GM19395 (cell line): ENCODE measurements around the gene PLPP3.

Source experiments
- ATAC-seq: cut with Tn5 transposase; IDR thresholded peaks from one replicate; pipeline ENCODE4 v1.9.1; 2021; ENCODE audit warnings: mild to moderate bottlenecking, moderate library complexity; ENCODE audit not compliant: unreplicated experiment

The PLPP3 gene

DNA sequence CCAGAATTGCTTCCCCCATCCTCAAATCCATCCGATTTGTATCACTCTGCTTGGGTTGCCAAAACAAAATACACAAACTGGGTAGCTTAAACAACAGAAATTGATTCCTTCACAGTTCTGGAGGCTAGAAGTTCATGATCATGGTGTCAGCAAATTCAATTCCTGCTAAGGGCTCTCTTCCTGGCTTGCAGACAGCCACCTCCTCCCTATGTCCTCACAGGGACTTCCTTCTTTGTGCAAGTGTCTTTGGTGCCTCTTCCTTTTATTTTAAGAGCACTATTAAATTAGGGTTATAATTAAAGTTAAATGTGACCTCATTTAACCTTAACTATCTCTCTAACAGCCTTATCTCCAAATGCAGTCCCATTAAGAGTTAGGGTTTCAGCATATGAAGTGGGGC, 112.8 kb downstream of the PLPP3 start:
- no peak for ATAC-seq

DNA sequence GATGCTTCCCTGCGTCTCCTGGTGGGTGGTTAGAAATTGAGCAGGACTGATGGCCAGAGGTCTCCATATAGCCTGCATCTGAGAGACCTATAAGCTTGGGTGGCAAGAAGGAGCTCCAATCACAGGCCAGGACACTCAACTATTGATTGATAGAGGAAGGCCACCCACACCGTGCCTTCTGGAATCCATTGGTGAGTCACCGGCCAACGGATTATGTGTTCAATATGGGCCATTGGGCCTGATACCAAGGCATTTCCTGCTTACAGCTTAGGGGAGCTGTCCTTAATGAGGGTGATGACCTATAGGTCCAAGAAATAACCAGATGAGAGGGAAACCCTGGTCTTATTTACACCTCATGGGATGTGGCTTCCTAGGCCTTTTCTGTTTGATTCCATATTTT, 115.1 kb downstream of the PLPP3 start:
- no peak for ATAC-seq

DNA sequence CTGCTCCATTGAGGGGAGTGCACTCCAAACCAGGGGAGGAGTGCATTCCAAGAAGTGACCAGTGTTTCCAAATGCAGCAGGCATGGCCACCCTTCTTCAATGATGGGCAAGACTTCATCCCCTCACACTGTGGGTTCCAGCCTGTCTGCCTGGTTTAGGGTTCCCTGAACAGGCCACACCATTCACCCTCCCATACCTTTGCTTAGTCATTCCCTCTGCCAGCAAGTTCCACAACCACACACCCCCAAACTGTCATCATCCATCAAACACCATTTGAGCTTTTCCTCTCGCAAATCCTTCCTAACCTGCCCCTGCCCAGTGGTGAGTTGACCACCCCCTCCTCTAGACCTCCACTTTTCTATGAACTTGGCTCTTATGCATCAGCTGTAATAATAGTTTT, 116.0 kb downstream of the PLPP3 start:
- no peak for ATAC-seq

DNA sequence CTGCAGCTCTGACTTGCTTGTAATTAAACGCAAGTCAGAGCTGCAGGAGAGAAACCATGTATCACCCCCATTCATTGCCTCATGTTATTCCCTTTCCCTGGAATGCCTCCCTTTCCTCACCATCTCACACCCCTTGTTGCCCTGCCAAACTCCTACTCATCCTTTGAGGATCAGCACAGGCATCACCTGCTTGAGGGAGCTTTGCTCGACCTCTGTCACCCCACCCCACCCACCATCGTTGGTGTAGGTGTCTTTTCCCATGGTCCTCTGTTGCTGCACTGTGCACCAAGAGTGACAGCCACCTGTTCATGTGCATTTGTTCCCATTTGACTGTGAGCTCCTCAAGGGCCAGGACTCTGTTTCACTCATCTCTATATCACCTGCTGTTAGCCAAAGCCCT, 117.2 kb downstream of the PLPP3 start:
- ATAC-seq = no peak

DNA sequence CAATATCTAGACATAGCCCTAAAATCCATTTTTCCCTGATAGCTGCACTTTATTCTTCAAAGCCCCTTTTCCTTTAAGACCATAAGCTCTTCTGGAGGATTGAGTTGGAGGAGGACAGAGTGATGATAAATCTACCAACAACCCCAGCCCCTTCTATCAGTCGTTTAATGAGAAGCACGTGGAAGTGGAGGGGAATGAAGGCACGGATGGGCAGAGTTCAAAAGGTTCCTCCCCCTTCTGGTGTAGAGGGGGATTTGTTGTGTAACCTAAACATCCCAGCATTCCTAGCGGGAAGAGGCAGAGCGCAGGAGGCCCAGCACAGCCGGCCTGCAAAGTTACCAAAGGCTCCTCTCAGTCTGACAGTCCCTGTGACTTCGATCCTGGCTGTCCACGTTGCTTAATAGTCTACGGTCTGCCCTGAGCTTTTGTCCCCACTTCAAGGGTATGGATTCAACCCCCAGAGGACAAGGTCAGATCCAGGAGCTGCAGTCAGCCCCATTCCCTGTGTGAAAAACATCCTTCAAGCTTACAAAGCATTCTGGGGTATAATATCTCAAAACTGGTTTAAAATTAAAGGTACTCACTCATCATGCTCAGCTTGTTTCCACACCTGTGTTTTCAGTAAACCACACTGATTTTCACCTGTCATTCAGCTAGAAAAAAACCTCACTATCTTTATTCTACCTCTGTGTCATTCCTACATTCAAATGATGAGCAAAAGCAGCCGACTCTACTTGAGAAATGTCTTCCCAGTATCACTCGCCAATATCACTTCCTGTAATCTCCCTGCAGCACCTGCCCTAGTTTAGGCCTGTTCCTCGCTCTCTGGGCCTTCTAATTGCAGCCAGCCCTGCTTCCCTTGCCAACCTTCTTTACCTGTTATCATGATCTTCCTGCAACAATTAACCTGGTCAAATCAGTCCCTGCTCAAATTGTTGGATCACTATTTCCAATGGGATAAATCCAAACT, 117.9 kb downstream of the PLPP3 start:
- no peak for ATAC-seq

DNA sequence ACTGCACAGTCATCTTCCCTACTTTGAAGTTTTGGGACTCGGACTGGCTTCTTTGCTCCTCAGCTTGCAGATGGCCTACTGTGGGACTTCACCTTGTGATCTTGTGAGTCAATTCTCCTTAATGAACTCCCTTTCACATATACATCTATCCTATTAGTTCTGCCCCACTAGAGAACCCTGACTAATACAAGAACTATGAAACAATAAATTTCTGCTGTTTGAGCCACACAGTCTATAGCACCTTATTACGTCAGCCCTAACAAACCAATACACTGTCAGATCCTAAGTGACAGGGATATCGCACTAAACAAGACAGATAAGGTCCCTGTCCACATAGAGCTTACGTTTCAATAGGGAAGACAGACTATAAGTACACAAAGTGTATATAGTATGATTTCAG, 120.1 kb downstream of the PLPP3 start:
- ATAC-seq = no peak

DNA sequence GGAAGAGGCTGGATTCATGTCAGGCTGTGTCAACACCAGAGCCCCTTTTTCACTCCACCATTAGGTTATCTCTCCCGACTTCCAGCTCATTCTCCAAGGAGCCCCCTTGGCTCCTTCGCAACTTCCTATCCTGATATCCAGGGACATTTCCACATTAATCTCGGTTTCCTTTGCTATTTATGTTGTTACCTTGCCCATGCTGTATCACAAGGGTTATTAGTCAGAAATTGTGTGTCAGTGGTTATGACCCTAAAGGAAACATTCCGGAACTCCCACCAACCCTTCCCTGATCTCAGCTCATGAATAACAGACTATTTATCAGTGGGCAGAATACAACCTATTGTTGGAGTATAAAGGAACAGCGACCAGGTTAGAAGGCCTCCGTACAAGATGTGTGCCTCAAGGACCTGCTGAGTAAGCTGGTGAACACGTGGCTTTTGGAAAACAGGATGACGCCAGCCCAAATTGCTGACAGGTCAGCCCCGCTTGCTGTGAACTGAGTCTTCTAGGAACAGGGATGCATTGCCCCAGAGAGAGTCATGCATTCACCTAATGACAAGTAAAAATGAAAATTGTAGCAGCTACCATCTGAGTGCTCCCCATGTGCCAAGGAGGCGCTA, 121.5 kb downstream of the PLPP3 start:
- no peak for ATAC-seq

DNA sequence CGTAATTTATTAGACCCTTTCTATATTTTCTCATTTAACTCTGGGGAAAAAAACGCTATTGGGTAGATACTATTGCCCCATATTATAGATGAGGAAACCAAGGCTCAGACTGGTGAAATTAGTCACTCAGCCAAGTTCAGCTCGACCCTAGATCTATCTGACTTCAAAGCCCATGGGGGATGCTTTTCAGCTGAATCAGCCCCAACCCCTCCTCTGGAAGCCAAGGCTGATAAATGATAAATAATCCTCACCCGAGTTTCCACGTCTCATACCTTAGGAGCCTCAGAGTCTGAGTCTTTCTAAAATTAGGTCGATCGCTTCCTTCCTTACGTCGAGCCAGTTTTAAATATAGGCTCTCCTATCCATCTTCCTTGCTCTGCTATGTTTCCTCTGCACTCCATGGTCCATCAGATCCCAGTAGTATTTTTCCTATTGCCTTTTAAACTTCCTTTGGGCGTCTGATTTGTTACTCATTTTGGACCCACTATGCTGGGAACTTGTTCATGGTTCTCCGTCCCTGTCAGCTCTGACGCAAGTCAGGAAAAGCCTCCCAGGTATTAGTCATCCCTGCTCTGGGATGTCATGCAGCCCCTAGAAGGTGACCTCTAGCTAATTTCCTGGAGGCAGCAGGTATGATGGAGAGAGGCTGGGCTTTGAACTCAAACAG, 122.8 kb downstream of the PLPP3 start:
- no peak for ATAC-seq

DNA sequence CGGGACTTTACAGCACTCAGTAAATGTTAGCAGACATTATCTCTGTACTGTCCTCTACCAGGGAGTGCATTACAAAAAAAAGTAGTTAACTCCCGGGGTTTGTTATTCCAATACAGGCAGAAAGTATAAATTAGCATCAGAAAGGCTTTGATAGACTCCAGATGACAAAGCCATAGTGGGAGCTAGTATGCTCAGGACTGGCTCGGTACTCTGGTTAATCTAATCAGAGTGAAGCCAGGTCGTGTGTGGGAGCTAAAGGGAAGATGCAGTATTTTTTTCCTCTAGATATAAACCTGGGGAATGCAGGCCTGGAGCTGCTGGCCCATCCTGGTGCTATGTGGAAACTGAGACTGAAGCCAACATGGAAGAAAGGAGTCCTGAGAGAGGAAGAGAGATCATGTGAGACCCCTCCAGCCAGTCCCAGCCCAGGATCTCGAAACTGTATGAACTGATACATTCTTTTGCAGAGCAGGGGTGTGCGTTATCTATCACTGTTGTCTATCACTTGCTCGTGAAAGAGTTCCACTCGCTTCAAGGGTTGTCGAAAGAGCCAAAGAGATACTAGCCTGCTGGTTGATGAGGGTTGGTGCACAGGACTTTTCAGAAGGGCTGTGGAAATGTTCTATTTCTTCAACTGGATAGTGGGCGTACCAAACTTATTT, 125.8 kb downstream of the PLPP3 start:
- ATAC-seq = no peak

DNA sequence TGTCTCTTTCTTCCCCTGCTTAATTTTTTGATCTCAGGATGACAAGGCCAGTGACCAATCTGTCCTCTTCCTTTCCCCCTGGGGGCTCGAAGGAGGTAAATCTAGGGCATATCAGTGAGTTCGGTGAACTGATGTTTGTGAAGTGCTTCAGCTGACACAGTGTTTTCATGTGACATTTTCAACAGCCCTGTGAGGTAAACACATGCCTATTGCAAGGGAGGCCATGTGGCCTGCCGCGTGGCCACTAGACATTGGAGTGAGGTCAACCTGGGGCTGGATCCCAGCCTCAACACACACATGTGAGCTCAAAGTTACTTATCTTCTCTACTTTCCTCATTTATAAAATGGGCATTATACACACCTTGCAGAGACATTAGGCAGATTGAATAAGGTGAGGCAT, 126.3 kb downstream of the PLPP3 start:
- no peak for ATAC-seq

DNA sequence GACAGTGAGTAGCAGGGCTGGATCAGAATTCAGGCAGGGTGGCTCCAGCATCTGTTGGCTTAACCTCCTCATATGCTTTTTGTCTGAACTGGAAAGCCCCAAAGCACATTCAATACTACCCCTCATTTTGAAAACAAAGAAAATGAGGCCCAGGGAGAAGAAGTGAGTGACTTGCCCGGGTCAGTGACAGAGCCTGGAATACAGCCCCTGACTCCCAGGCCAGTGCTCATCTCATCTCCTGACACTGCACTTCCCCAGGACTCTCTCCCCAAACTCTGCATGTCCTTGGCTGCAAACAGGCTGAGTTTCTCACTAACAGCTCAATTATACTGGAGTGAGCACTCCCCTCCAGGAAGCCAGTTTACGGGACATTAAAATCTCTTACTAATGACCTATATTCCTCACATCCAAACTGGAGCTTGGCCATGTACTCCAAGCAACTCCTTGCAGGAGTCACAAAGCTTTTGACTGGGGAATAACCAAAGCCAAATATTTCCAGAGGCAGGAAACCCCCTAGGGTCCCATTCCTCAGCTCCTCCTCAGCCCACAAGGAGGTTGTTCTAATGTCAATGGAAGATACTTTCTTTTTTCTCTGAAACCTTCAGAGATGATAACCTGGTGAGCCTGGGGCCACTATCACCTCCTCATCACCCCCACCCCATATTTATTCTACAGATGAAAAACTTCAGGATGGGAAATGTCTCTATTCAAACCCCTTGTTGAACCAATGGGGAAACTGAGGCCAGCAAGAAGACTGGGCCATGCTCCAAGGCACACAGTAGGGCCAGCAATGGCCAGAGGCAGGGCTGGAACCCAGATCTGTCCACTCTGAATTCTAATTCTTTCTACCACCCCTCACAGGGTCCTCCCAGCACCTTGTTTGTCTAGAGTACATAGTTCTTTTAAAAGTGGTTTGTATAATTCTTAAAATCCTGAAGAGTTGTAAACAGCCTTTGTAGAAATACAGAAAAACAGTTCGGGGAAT, 127.0 kb downstream of the PLPP3 start:
- no peak for ATAC-seq

DNA sequence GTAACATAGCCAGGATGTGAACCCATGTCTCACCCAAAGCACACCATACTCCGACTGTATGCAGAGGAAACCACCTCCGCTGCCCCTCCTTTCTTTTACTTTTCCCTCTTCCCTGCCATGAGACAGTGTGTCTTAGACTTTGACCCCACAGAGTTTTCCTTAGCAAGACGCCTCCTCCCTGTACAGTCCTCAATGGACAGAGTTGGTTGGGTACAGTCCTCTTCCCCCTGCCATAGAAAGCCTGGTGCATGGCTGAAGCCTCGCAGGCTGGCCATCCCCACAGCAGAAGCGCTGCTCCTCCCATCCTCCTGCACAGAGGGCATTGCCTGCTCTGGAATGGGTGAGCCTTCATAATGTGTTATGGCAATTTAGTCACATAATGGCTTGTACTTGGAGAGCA, 127.9 kb downstream of the PLPP3 start:
- no peak for ATAC-seq

DNA sequence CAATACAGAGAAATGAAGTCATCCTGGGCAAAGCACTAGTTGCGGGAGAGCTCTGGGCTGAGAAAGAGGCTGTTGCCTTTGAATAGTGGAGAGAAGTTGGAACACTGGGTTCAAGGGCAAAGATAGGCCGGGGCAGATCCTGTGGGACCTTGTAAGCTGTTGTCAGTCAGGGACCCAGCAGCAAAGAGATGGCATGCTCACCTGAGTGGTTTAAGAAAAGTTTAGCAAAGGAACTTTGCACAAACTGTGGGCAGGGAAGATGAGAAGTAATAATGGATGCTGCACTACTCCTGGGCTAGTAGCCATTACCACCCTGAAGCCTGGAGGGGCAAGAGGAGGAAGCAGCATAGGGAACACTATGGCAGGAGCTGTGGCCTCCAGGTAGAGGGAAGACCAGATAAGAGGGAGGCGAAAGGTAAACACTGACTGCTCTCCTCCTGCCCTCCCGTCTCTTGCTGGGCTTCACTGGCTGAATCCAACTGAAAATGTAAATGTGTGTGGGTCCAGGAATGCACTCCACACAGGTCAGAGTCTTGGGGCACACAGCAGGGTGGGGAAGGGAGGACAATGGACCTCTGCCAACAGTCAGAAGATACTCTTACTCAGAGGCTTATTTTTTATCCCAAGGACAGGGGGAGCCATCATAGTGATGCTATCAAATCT, 129.2 kb downstream of the PLPP3 start:
- ATAC-seq = no peak

DNA sequence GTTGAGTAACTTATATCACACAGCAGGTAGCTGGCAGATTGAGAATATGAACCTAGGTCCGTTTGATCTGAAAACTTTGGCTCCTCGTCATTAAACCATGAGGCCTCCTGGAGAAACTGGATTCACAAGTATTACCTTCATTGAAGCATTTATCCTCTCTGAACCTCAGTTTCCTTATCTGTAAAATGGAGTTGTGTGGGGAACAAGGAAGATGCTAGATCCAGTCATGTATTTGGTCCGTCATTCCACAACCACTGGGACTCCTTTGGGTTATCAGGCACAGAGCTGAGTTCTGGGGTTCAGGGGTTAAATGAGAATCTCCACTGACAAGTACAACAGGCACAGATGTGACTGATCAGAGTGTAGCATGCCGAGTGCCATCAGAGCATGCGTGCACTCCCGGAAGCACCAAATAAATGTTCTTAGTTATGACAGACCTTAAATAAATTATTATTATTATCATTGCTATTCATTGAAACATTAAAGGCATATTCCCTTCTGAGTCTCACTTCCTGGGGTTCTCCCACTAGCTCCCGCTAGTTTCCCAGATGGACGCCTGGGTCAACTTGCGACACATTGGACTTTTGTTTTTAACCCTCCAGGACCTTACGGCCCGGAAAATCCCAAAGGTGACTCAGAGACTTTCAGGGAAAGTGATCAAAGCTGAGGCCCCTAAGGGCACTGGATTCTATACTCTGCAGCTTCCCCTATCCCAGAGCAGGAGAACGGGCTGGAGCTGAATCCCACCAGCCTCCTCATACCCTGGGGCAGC, 130.6 kb downstream of the PLPP3 start:
- ATAC-seq = no peak

DNA sequence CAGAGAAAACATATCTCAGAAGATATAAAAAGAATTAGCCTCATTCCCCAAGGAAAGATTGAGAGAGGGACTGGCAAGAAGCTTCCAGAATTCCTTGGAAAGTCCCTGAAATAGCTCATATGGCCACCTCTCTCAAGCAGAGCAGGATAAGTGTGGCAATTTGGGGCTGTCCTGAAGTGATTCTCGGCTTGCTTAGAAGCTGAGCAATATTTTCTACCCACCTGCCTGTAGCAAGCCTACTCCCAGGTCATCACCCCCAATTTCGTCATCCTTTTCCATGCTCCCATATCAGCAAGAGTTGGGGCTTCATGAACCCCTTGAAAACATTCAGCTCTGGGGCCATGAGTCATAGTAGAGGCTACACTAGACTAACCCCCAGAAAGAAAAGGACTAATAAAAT, 131.5 kb downstream of the PLPP3 start:
- no peak for ATAC-seq

DNA sequence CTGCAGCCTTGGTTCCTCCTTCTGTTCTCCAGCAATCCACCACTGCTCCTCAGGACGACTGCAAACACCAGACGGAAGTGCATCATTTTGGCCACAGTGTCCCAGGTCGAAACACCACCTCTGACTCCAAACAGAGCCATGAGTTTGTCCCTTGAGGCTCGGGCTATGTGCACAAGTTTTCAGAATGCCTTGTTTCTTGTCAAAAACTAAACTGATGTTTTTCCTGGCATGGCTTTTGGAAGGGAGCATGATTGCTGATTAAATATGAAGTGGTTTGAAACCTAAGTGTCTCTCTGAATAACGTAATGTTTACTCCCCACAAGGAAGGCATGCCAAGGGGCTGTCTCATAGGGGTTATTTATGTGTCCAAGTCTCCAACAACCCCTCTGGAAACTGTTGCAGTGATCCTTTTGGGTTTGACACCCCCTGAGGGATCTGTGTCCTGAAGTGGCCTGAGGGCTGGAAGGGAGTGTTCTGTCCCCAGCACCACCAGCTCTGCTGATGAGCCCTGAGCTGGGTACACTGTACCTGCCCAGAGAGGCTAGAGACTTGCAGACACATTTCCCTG, 132.7 kb downstream of the PLPP3 start:
- no peak for ATAC-seq

DNA sequence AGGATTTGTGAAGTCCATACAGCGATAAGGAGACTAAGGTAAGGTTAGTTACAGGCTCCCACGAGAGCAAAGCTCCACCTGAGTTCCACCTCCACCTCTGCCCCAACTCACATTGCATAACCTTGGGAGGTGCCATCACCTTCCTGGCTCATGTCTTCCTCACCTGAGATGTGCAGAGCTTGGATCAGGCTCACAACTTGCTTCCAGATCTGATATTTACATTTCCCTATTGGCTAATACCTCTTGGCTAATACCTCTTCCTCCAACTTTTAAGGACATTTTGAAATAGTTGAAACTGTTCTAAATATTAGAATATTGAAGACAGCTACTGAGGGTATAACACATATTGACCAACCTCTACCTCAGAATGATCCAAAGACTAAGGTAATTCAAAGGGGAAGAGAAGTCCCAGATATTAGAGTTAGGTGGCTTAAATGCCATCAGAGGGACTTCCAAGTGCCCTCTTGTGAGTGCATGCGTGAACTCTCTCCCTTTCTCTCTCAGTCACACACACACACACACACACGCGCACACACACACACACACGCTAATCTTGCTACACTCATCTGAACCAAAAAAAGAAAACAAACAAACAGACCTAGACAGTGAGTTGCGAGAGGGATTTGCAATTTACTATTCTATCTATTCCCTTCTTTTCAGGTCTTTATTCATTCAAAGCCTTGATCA, 134.3 kb downstream of the PLPP3 start:
- no peak for ATAC-seq
